GM23248 (cell line): Measurements from ENCODE around the gene MC1R. TPM values are rescaled to one million over a fixed set of nuclear protein-coding genes. Genes with fewer than 3 reads are reported as not detected.

Experiments used
- DNase-seq: peaks from one replicate; pipeline ENCODE4 v3.0.0-alpha.2; 2015
- H2AFZ ChIP-seq: fragments of 200-600 bp; sonication (generic); 2 replicates; pipeline ENCODE4 v1.6.1; 2016; ENCODE audit warnings: antibody characterized with exemption
- H3F3A ChIP-seq: fragments of 200-600 bp; sonication (generic); 2 replicates; pipeline ENCODE4 v1.6.1; 2016; ENCODE audit warnings: mild to moderate bottlenecking, antibody characterized with exemption, mixed run types; ENCODE audit not compliant: insufficient read depth
- H3K27ac ChIP-seq: fragments of 200-600 bp; sonication (generic); 2 replicates; pipeline ENCODE4 v1.5.1; 2016; ENCODE audit warnings: mild to moderate bottlenecking
- H3K27me3 ChIP-seq: fragments of 200-600 bp; sonication (generic); replicated peaks from 2 replicates; pipeline ENCODE4 v1.6.1; 2016; ENCODE audit warnings: mild to moderate bottlenecking; ENCODE audit not compliant: insufficient read depth
- H3K36me3 ChIP-seq: fragments of 200-600 bp; sonication (generic); 2 replicates; pipeline ENCODE4 v1.6.1; 2016; ENCODE audit warnings: low read depth, mild to moderate bottlenecking
- H3K4me1 ChIP-seq: fragments of 200-600 bp; sonication (generic); 2 replicates; pipeline ENCODE4 v1.6.1; 2016; ENCODE audit warnings: mild to moderate bottlenecking; ENCODE audit not compliant: insufficient read depth
- H3K4me2 ChIP-seq: fragments of 200-600 bp; sonication (generic); one replicate; pipeline ENCODE4 v1.6.1; 2016; ENCODE audit warnings: mild to moderate bottlenecking; ENCODE audit not compliant: unreplicated experiment
- H3K4me3 ChIP-seq: fragments of 200-600 bp; sonication (generic); 2 replicates; pipeline ENCODE4 v1.5.1; 2016; ENCODE audit warnings: mild to moderate bottlenecking
- H3K79me2 ChIP-seq: fragments of 200-600 bp; sonication (generic); 2 replicates; pipeline ENCODE4 v1.6.1; 2016; ENCODE audit warnings: mild to moderate bottlenecking; ENCODE audit not compliant: insufficient read depth
- H3K9ac ChIP-seq: fragments of 200-600 bp; sonication (generic); 2 replicates; pipeline ENCODE4 v1.6.1; 2016; ENCODE audit warnings: mild to moderate bottlenecking
- H3K9me2 ChIP-seq: fragments of 200-600 bp; sonication (generic); 2 replicates; pipeline ENCODE4 v1.6.1; 2016; ENCODE audit warnings: mixed run types, mild to moderate bottlenecking, moderate library complexity; ENCODE audit not compliant: insufficient read depth
- H3K9me3 ChIP-seq: fragments of 200-600 bp; sonication (generic); one replicate; pipeline ENCODE4 v1.6.1; 2017; ENCODE audit warnings: low read depth
- H4K20me1 ChIP-seq: fragments of 200-600 bp; sonication (generic); 2 replicates; pipeline ENCODE4 v1.6.0; 2016; ENCODE audit not compliant: insufficient read depth
- EZH2 ChIP-seq: fragments of 200-600 bp; sonication (generic); IDR thresholded peaks from 2 replicates; pipeline ENCODE4 v1.6.1; 2018; ENCODE audit warnings: antibody characterized with exemption, mild to moderate bottlenecking; ENCODE audit not compliant: insufficient read depth, poor library complexity, severe bottlenecking
- EZH2phosphoT487 ChIP-seq: fragments of 200-600 bp; sonication (generic); IDR thresholded peaks from 2 replicates; pipeline ENCODE4 v1.6.1; 2018; ENCODE audit warnings: antibody characterized with exemption, moderate library complexity, mild to moderate bottlenecking, low read depth; ENCODE audit not compliant: insufficient read depth
- WGBS, 2 experiments: methylation state at CpG; one replicate each; pipeline ENCODE4 v1.1.6; 2015 to 2017; ENCODE audit warnings: low lambda C conversion rate in 2 of 2, low coverage in 1 of 2; ENCODE audit errors: missing lambda C conversion rate in 2 of 2; 5-methylcytosine and 5-hydroxymethylcytosine counted together
- in situ Hi-C: fragments of 300-500 bp; cut with MboI; formaldehyde crosslinking; loops from 2 replicates; pipeline ENCODE4 v1.15.0; 2020
- polyA plus RNA-seq: library from polyadenylated mRNA; unstranded; fragments of >200 nt; fragmentation: Nextera tagmentation; extraction: Ambion mirVana; gene quantifications from 2 replicates; pipeline ENCODE4 v1.2.1, GENCODE V29; 2016
- total RNA-seq: library from RNA; depleted of rRNA; stranded (reverse); fragments of >200 nt; shearing (Covaris generic); gene quantifications from 2 replicates; pipeline ENCODE4 v1.2.3, GENCODE V29; 2014

The MC1R gene
- total and polyA plus RNA-seq, 2 experiments from 2014 or later, result 3.8 to 5.6 TPM

- no peak for DNase-seq
- Histone ChIP-seq H3K4me3 (no peak overlapping the region), H3K27me3 (no peaks in the 10 kb centered on the region), H3K4me2 (no peak overlapping the region), H3K9me2 (no peaks in the 10 kb centered on the region), H4K20me1 (peaks cover 18% of the 10 kb centered on the region), H3K36me3 (peaks cover 38% of the 10 kb centered on the region), H3K79me2 (peaks cover 95% of the 10 kb centered on the region), H3F3A (peaks cover 5% of the 10 kb centered on the region; the same call in 1 of the 2 replicates), H3K27ac (no peak overlapping the region), H3K9ac (no peak overlapping the region), H2AFZ (no peak overlapping the region), H3K4me1 (no peaks in the 10 kb centered on the region), H3K9me3 (no peaks in the 10 kb centered on the region)
- TF ChIP-seq EZH2, result no peak
- TF ChIP-seq EZH2phosphoT487, result no peak
- WGBS, 2 experiments, result 83 to 88% methylated on average over 6 of the region's 6 CpGs
- in situ Hi-C loops, result no loop called here
These were observed 37.3 kb upstream of the MC1R start for GRCh38 chr16:89881368-89881730.

GRCh38 chr16:89883346-89884040 lies 35.2 kb upstream of the MC1R start:
- Histone ChIP-seq H3K27ac (no peak overlapping the region), H3K36me3 (peaks cover 57% of the 10 kb centered on the region), H4K20me1 (peaks cover 12% of the 10 kb centered on the region), H3K4me3 (no peak overlapping the region), H3K9me3 (no peaks in the 10 kb centered on the region), H3K9ac (no peak overlapping the region), H2AFZ (no peak overlapping the region), H3K4me1 (no peaks in the 10 kb centered on the region), H3K27me3 (no peaks in the 10 kb centered on the region), H3K4me2 (no peak overlapping the region), H3F3A (no peaks in the 10 kb centered on the region), H3K79me2 (peaks cover 95% of the 10 kb centered on the region), H3K9me2 (no peaks in the 10 kb centered on the region)
- WGBS, 2 experiments, result 95% methylated on average over 28 of the region's 28 CpGs
- TF ChIP-seq EZH2 (no peak), EZH2phosphoT487 (no peak)
- no peak for DNase-seq
- in situ Hi-C loops, result no loop called here

DNA sequence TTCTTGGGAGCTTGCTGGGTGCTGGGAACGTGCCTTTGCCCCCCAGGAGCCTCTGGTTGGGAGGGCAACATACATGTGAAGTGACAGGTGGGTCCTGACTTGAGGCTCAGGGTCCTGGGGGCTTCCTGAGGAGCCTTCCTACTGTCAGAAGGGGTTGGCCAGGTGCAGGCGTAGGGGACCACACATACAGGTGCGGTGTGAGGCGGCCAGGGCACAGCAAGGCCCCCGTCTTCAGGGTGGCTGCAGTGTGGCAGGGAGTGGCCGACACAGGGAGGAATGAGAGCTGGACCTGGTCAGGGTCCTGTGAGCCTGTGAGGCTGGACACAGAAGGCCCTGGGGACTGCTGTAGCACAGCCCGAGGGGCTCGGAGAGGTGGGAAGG lies 34.6 kb upstream of the MC1R start:
- Histone ChIP-seq H2AFZ (no peak overlapping the region), H3F3A (no peaks in the 10 kb centered on the region), H3K36me3 (peaks cover 53% of the 10 kb centered on the region), H3K79me2 (peaks cover 94% of the 10 kb centered on the region), H3K4me2 (no peak overlapping the region), H3K4me1 (no peaks in the 10 kb centered on the region), H3K27ac (no peak overlapping the region), H3K27me3 (no peaks in the 10 kb centered on the region), H3K9me3 (no peaks in the 10 kb centered on the region), H3K9ac (no peak overlapping the region), H3K4me3 (no peak overlapping the region), H4K20me1 (peaks cover 12% of the 10 kb centered on the region), H3K9me2 (no peaks in the 10 kb centered on the region)
- no peak for DNase-seq
- TF ChIP-seq EZH2phosphoT487 (no peak), EZH2 (no peak)
- 99% methylated on average over 8 of the region's 8 CpGs for WGBS, 2 experiments
- in situ Hi-C loops, result no loop called here

GRCh38 chr16:89887243-89887642 lies 31.4 kb upstream of the MC1R start:
- 0 out of 2 replicates have a peak, but pooled peaks cover 3% of the 10 kb centered on the region for H4K20me1 ChIP-seq

More at GRCh38 chr16:89887243-89887642, 31.4 kb upstream of the MC1R start:
- in situ Hi-C loops, result no loop called here
- H2AFZ ChIP-seq, result no peak overlapping the region
- H3F3A ChIP-seq, result no peaks in the 10 kb centered on the region
- no peaks in the 10 kb centered on the region for H3K9me3 ChIP-seq
- no peaks in the 10 kb centered on the region for H3K9me2 ChIP-seq
- peaks cover 92% of the 10 kb centered on the region for H3K79me2 ChIP-seq
- H3K4me1 ChIP-seq, result no peaks in the 10 kb centered on the region
- H3K9ac ChIP-seq, result no peak overlapping the region
- peaks cover 50% of the 10 kb centered on the region for H3K36me3 ChIP-seq
- H3K4me3 ChIP-seq, result no peak overlapping the region
- TF ChIP-seq EZH2phosphoT487 (no peak), EZH2 (no peak)
- H3K27me3 ChIP-seq, result no peaks in the 10 kb centered on the region
- no peak for DNase-seq
- WGBS, 2 experiments, result 96 to 97% methylated on average over 14 of the region's 14 CpGs
- no peak overlapping the region for H3K27ac ChIP-seq
- no peak overlapping the region for H3K4me2 ChIP-seq
